GM21717 (cell line): ENCODE data around the gene PCLO.
"Not testable (repeated sequence)": the region's sequence is repeated elsewhere in the genome, so short reads cannot be mapped to it uniquely, and the experiment has no call there.

Source experiments
- ATAC-seq: cut with Tn5 transposase; IDR thresholded peaks from one replicate; pipeline ENCODE4 v1.9.1; 2021; ENCODE audit warnings: mild to moderate bottlenecking, moderate library complexity; ENCODE audit not compliant: unreplicated experiment

Gene PCLO

GRCh38 chr7:82965088-82966036, 197.3 kb downstream of the PCLO start:
- no peak for ATAC-seq

- peak; percentile 90 for ATAC-seq
Observed at GRCh38 chr7:82964150-82964882, 198.4 kb downstream of the PCLO start.

DNA sequence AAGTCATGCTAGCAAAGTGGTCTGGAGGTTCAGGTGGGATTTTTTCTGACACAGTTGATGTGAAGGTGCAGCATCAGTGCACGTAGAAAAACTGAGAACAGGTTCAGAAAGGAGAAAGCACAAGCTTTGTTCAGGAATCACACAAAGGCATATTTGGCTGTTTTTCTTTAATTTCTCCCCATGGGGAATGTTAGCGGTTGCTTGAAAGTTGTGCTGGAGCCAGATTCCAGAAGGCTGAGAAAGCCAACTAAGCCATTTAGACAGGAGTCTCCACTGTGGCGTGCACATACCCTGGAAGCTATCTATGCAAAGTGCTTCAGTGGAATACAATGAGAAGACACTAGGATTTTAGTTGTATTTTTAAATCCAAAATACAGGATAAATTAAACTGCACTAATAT, 201.4 kb downstream of the PCLO start:
- no peak for ATAC-seq

- no peak for ATAC-seq
Observed at GRCh38 chr7:82959528-82959927, 203.2 kb downstream of the PCLO start.

GRCh38 chr7:82957521-82957920, 205.2 kb downstream of the PCLO start:
- ATAC-seq: no peak

DNA sequence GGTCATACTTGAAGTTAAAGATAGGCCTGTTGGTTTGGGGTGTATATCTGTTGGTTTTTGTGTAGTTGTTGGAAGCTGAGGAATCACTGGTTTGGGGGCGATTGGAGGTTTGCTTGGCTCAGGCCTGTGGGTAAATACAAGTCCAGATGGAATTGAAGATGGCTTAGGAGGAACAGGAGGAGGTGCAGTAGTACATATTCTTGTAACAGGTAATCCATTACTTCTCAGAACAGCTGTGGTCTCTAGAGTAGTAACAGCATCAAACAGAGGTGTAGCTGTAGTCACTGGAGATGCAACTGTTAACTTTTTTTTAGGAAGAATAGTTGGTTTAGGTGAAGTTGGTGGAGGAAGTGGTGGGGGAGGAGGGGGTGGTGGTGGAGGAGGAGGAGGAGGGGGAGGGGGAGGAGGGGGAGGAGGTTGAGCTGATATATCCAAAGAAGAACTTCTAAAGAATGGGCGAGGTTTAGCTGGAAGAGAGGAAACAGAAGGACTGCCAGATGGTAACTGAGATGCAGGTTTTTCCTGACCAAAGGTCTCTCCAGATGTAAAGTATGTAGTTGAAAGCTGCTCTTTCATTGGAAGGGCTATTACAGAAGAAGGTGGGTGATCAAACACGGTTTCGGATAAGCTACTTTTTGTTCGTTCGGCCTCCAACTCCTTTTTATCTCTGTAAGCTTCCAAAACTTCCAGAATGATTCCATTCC, 209.2 kb downstream of the PCLO start:
- no peak for ATAC-seq

DNA sequence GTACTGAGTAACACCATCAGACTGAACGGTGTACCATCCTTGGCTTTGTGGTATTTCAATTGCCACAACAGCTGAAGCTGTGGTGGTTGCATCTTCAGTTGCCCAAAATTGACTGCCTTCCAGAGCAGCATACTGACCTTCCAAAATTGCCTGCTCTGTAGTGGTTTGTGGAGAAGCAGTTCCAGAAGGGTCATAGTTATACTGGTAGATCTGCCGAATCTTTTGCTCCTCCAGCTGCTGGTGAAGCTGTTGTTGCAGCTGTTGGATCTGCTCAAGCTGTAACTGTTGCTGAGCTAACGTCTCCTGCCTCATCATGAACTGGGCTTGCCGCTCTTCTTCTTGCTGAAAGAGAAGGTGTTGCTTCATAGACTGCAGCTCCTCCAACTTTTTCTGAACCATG, 212.2 kb downstream of the PCLO start:
- ATAC-seq: no peak

- ATAC-seq: no peak
Observed at GRCh38 chr7:82945480-82945879, 217.2 kb downstream of the PCLO start.

DNA sequence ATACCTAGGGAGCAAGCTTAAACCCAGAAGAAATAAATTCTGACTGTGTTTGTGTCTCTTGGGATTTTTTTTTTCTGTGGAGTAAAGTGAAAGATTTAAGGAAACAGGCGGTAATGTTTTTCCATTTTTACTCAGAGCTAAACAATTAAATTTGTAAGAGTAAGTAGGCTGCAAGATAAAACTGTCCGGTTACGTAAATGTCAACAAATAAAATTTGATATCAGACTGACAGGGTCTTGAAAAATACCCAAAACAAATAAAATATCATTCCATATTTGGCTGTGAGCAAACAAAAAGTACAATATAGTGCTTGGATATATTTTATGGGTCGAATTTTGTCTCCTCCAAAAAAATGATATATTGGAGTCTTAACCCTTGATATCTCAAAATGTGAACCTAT, 217.6 kb downstream of the PCLO start:
- no peak for ATAC-seq

DNA sequence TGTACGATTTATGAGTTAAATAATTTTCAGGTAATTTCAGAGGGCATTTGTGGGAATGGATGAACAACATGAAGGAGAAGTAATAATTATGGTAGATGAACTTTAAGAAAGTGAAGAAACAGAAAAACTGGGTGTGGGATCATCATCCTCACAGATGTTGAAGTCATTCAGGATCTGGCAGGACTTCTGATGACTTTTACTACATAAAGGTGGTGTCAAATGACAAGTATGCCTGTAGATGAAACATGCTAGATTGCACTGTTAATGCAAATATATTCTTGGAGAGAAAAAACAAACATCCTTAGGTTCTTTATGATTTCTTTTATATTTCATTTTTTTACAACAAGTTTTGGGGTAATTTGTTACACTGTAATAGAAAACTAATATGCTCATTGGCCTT, 230.2 kb downstream of the PCLO start:
- no peak for ATAC-seq

- ATAC-seq: no peak
Observed at GRCh38 chr7:82926477-82926876, 236.2 kb downstream of the PCLO start.

- no peak for ATAC-seq
Observed at GRCh38 chr7:82925331-82925730, 237.4 kb downstream of the PCLO start.

GRCh38 chr7:82906502-82906901, 256.2 kb downstream of the PCLO start:
- ATAC-seq: no peak

GRCh38 chr7:82904871-82905270, 257.8 kb downstream of the PCLO start:
- ATAC-seq: no peak

DNA sequence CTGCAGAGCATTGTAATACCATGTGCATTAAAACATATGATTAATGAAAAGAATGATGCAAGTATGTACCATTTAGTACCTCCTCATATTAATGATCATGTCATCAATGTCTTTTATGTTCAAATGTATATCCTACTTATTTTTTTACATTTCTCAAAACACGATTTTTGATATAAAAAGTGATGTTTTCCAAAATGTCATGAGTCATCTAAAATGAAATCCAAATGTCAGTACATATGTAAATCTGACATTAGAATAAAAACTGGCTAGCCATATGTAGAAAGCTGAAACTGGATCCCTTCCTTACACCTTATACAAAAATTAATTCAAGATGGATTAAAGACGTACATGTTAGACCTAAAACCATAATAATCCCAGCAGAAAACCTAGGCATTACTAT, 261.6 kb downstream of the PCLO start:
- not testable (repeated sequence) for ATAC-seq

DNA sequence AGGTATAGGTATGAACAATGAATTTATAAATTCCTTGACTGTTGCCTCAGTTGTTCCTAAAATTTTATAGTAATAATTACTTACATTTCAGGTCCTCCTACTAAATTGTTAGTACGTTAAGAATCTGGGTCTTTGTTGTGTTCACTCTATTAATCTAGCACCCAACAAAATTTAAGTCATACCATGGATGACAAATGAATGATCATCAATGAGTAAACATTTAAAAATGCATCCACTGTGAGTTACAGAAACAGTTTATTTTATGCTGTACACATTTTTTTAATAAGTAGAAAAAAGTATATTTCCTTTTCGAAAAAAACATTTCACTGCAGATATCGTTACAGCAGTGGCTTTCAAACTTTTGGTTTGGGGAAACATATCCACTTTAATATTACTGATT, 265.2 kb downstream of the PCLO start:
- no peak for ATAC-seq

DNA sequence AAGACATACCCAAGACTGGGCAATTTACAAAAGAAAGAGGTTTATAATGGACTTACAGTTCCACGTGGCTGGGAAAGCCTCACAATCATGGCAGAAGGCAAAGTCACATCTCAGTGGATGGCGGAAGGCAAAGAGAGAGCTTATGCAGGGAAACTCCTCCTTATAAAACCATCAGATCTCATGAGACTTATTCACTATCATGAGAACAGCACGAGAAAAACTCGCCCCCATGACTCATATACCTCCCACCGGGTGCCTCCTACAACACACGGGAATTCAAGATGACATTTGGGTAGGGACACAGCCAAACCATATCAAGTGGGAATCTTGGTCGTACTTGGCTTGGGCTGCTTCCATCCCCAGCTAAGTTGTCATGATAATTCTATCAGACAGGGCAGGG, 268.3 kb downstream of the PCLO start:
- ATAC-seq: not testable (repeated sequence)

- no peak for ATAC-seq
Observed at GRCh38 chr7:82886324-82886723, 276.4 kb downstream of the PCLO start.

GRCh38 chr7:82865856-82866255, 296.8 kb downstream of the PCLO start:
- no peak for ATAC-seq

DNA sequence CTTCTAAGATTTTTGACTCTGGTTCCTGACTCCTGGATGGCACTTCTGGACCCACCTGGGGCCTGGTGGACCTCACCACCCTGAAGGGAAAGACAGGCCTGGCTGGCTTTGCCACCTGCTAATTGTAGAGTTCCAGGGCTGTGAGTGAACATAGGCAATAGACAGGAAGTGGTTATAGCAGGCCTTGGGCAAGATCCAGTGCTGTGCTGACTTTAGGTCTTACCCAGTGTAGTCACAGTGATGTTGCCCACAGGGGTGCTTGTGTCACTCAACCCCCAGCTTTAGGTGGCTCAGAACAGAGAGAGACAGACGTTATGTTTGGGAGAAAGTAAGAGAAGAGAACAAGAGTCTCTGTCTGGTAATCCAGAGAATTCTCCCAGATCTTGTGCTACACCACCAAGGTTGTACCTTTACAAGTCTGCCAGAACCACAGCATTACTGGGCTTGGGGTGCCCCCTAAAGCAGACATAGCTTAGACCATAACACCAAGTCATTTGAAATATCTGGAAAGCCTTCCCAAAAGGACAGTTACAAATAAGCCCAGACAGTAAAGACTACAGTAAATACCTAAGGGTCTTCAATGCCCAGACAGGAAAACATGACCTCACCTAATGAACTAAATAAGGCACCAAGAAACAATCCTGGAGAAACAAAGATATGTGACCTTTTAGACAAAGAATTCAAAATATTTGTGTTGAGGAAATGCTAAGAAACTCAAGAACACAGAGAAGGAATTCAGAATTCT, 303.4 kb downstream of the PCLO start:
- no peak for ATAC-seq

GRCh38 chr7:82851121-82851520, 311.6 kb downstream of the PCLO start:
- ATAC-seq: no peak
